ENCODE results near the gene TNK1.

GRCh38 chr17:7354262-7354843, 26.5 kb upstream of the TNK1 start:
- no peak for TF ChIP-seq EP300 (IDR thresholded peaks at IDR 0.05)
- TF ChIP-seq, protein P1, sequence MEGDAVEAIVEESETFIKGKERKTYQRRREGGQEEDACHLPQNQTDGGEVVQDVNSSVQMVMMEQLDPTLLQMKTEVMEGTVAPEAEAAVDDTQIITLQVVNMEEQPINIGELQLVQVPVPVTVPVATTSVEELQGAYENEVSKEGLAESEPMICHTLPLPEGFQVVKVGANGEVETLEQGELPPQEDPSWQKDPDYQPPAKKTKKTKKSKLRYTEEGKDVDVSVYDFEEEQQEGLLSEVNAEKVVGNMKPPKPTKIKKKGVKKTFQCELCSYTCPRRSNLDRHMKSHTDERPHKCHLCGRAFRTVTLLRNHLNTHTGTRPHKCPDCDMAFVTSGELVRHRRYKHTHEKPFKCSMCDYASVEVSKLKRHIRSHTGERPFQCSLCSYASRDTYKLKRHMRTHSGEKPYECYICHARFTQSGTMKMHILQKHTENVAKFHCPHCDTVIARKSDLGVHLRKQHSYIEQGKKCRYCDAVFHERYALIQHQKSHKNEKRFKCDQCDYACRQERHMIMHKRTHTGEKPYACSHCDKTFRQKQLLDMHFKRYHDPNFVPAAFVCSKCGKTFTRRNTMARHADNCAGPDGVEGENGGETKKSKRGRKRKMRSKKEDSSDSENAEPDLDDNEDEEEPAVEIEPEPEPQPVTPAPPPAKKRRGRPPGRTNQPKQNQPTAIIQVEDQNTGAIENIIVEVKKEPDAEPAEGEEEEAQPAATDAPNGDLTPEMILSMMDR (IDR thresholded peaks at IDR 0.05) = no peak

Measured in suprapubic skin (tissue), 3 donors.